ENCODE measurements around the gene UGT1A6. TPM values are rescaled to one million over a fixed set of nuclear protein-coding genes. Genes with fewer than 3 reads are reported as not detected.

The UGT1A6 gene
- total RNA-seq, 1 donor from 2014 or later: not detected

DNA sequence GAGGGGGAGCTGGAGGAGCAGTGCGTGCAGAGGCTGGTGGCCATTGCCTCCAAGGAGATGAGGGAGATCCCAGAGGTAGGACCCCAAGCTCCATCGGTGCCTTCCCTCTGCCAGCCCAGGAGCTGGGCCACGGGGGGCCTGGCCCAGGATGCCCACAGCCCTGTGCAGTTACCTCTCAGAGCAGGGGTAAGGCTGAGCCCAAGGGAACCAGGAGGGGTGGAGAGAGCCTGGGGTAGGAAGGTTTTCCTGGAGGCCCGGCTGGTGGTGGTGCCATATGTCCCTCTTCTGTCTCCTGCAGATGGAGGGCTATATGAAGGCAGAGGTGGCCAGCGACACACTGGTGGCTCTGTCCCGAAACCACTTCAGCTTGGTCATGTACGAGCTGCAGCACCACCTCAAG lies 96.9 kb downstream of the UGT1A6 start:
- Histone ChIP-seq H3K4me1 (no peaks in the 10 kb centered on the region), H3K9me3 (replicated peaks) (no peaks in the 10 kb centered on the region), H3K27me3 (ENCODE audit: low read depth) (peaks cover 20% of the 10 kb centered on the region), H3K4me3 (no peak overlapping the region), H3K36me3 (no peaks in the 10 kb centered on the region), H3K27ac (replicated peaks) (no peak overlapping the region)
- DNase-seq: no peak
- TF ChIP-seq, protein P1, sequence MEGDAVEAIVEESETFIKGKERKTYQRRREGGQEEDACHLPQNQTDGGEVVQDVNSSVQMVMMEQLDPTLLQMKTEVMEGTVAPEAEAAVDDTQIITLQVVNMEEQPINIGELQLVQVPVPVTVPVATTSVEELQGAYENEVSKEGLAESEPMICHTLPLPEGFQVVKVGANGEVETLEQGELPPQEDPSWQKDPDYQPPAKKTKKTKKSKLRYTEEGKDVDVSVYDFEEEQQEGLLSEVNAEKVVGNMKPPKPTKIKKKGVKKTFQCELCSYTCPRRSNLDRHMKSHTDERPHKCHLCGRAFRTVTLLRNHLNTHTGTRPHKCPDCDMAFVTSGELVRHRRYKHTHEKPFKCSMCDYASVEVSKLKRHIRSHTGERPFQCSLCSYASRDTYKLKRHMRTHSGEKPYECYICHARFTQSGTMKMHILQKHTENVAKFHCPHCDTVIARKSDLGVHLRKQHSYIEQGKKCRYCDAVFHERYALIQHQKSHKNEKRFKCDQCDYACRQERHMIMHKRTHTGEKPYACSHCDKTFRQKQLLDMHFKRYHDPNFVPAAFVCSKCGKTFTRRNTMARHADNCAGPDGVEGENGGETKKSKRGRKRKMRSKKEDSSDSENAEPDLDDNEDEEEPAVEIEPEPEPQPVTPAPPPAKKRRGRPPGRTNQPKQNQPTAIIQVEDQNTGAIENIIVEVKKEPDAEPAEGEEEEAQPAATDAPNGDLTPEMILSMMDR (IDR thresholded peaks at IDR 0.05; ENCODE audit: borderline replicate concordance): no peak
- intact Hi-C loops (cut with micrococcal nuclease): no loop called here

DNA sequence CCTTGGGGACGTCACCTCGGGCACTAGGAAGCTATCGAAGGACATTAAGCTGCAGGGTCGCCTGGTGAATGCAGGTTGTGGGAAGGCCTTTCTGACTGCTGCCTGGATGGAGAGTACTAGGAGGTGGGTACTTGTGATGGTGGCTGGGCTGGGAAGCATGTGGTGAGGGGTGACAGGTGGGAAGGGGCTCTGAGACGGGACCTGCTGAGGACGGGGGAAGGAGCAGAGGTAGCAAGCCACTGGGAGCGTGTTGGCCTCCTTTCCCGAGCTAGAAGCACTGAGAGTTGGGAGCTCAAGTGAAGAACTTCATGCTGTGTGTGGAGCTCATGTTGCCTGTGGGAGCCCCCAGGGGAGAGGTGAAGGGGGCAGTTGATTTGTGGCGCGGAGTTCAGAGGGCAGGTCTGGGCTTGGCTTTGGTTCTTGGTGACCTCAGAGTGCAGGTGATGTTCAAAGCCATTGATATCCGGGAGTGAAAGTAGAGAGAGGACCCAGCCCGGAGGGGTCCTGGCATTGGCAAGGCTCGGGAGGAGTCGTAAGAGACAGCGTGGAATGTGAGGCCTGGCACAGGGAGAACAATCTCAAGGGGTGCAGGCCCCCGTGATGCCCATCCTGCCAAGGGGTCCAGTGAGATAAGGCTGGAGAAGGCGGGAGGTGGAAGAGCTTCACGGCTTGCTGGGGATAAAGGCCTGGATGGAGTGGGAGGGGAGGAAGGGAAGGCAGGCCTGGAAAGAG lies 98.6 kb downstream of the UGT1A6 start:
- intact Hi-C loops (cut with micrococcal nuclease): no loop called here
- Histone ChIP-seq H3K27ac (replicated peaks) (no peak overlapping the region), H3K4me1 (no peaks in the 10 kb centered on the region), H3K27me3 (ENCODE audit: low read depth) (peaks cover 13% of the 10 kb centered on the region), H3K9me3 (replicated peaks) (no peaks in the 10 kb centered on the region), H3K36me3 (no peaks in the 10 kb centered on the region), H3K4me3 (no peak overlapping the region)
- TF ChIP-seq, protein P1 (IDR thresholded peaks at IDR 0.05; ENCODE audit: borderline replicate concordance): no peak
- DNase-seq: no peak

DNA sequence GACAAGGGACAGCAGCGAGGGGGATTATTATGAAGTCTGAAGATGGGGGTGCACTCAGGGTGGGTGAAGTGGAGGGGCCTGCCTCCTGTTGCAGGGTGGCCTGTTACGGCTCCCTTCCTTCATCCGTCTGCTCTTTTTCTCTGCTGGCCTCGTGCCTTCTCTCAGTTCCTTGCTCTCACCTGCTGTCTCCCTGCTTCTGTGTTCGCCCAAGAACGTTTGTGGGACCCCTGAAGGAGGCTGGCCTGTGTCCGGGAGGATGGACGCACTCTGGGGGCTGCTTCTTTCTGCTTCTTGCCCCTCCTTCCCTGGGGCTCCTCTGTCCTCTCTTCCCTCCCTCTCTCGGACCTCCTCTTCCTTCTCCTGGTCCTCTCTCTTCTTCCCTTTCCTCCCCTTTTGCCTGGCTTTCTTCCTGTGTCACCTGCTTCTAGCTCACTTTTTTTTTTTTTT lies 99.2 kb downstream of the UGT1A6 start:
- no peak overlapping the region for H3K4me3 ChIP-seq
- no peak overlapping the region for H3K27ac ChIP-seq (replicated peaks)
- no peak for DNase-seq
- no peaks in the 10 kb centered on the region for H3K4me1 ChIP-seq
- H3K9me3 ChIP-seq (replicated peaks): no peaks in the 10 kb centered on the region
- intact Hi-C loops (cut with micrococcal nuclease): no loop called here
- H3K36me3 ChIP-seq: no peaks in the 10 kb centered on the region
- TF ChIP-seq, protein P1 (IDR thresholded peaks at IDR 0.05; ENCODE audit: borderline replicate concordance): no peak
- peaks cover 13% of the 10 kb centered on the region for H3K27me3 ChIP-seq (ENCODE audit: low read depth)

DNA sequence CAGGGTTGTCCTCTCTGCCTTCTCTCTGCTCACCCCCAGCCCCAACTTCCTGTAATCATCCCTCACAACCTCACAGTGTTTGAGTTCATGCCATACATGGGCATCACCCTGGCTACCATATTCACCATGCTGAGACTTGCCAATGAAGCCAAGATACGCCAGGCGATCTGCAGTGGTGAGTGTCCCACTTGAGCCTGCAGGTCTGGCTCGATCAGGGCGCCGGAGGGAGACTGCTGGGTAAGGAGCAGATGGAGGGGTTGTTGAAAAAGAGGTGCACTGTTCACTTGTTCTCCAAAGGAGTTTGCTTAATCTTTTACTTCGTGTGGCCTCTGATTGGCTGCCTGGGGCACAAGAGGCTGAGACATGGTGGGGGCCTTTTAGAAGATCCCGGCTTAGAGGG lies 100.0 kb downstream of the UGT1A6 start:
- H3K4me1 ChIP-seq: no peaks in the 10 kb centered on the region
- H3K4me3 ChIP-seq: no peak overlapping the region
- TF ChIP-seq, protein P1 (IDR thresholded peaks at IDR 0.05; ENCODE audit: borderline replicate concordance): no peak
- no peaks in the 10 kb centered on the region for H3K9me3 ChIP-seq (replicated peaks)
- intact Hi-C loops (cut with micrococcal nuclease): no loop called here
- H3K27ac ChIP-seq (replicated peaks): no peak overlapping the region
- H3K36me3 ChIP-seq: no peaks in the 10 kb centered on the region
- no peak for DNase-seq
- H3K27me3 ChIP-seq (ENCODE audit: low read depth): peaks cover 13% of the 10 kb centered on the region

DNA sequence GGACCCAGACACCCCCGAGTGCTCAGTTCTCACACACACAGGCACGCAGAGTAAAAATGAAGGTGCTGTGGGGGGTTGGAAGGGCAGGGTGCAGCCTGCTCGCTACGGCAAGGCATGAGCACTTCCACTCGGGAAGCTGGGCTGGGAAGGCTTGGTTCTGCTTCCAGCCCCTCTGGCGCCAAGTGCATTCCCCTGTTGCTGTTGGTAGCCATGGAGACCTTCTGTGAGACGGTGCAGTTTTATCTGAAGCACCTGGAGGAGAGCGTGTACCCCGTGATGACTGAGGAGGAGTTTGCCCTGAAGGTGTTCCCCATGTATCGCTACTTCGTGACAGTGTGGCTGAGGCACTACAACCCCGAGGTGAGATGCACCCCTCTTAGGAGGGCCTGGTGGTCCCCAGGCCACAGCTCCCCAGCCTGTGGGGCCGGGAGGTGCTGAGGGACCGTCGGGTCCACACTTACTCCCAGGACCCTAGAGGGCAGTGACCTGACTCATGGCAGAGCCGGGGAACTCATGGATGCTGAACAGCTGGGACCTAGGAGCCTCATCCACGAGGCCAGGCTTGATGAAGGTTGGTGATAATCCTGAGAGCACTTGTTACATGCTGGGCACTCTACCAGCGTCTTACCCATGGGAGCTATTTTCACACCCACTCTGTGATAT lies 100.9 kb downstream of the UGT1A6 start:
- TF ChIP-seq, protein P1 (IDR thresholded peaks at IDR 0.05; ENCODE audit: borderline replicate concordance): no peak
- Histone ChIP-seq H3K27ac (replicated peaks) (no peak overlapping the region), H3K9me3 (replicated peaks) (no peaks in the 10 kb centered on the region), H3K36me3 (no peaks in the 10 kb centered on the region), H3K4me1 (no peaks in the 10 kb centered on the region), H3K27me3 (ENCODE audit: low read depth) (peaks cover 13% of the 10 kb centered on the region), H3K4me3 (no peak overlapping the region)
- intact Hi-C loops (cut with micrococcal nuclease): no loop called here
- DNase-seq: no peak
